Naive thymus-derived CD8-positive, alpha-beta T cell (primary cell): Measurements from ENCODE around the gene SLC23A2. TPM values are rescaled to one million over a fixed set of nuclear protein-coding genes. Genes with fewer than 3 reads are reported as not detected.

Source experiments
- ATAC-seq, 2 donors: fragments of 150-1000 bp; cut with Tn5 transposase in 1 of 2; sonication (Bioruptor Pico), chemical (Tn5 transposase) in 1 of 2; 1 replicate in 1 of 2; 2 replicates in 1 of 2; pipeline ENCODE4 v1.10.0; 2021; ENCODE audit warnings: mild to moderate bottlenecking in 2 of 2, moderate library complexity in 2 of 2
- POLR2A ChIA-PET: fragments of 350-600 bp; sonication (Branson Sonifier 250); formaldehyde crosslinking; loops from one replicate; lab custom pipeline; 2021; ENCODE audit warnings: antibody characterized with exemption; lab: Charles Lee
- DNase-seq, 10 donors: peaks; one replicate each; pipeline versions ENCODE4 v3.0.0 to v3.0.0-alpha.2; 2020 to 2022
- H3K27ac Mint-ChIP-seq, 10 donors: one replicate each; pipeline ENCODE4 v1.8.0; 2020 to 2022; ENCODE audit warnings: mild to moderate bottlenecking in 10 of 10, mixed read lengths in 10 of 10, moderate library complexity in 4 of 10, inconsistent platforms in 1 of 10
- H3K27me3 Mint-ChIP-seq, 5 donors: one replicate each; pipeline ENCODE4 v1.8.0; 2021 to 2022; ENCODE audit warnings: mixed read lengths in 5 of 5
- H3K36me3 Mint-ChIP-seq, 3 donors: one replicate each; pipeline ENCODE4 v1.8.0; 2020 to 2022; ENCODE audit warnings: mixed read lengths in 3 of 3, mild to moderate bottlenecking in 2 of 3, inconsistent platforms in 1 of 3
- H3K4me1 Mint-ChIP-seq, 4 donors: one replicate each; pipeline ENCODE4 v1.8.0; 2021 to 2022; ENCODE audit warnings: mixed read lengths in 4 of 4
- H3K4me3 Mint-ChIP-seq, 10 donors: one replicate each; pipeline ENCODE4 v1.8.0; 2020 to 2022; ENCODE audit warnings: mild to moderate bottlenecking in 10 of 10, mixed read lengths in 10 of 10, moderate library complexity in 6 of 10, inconsistent platforms in 1 of 10
- H3K9me3 Mint-ChIP-seq, 9 donors: one replicate each; pipeline ENCODE4 v1.8.0; 2020 to 2022; ENCODE audit warnings: mixed read lengths in 9 of 9, mild to moderate bottlenecking in 3 of 9, inconsistent platforms in 1 of 9, moderate library complexity in 1 of 9
- polyA plus RNA-seq, 3 donors: library from polyadenylated mRNA; unstranded; fragments of 300-500 nt; fragmentation: Illumina TruSeq; gene quantifications; one replicate each; pipeline ENCODE4 v1.2.3, GENCODE V29; 2021
- total RNA-seq, 8 experiments: library from RNA in 2 of 8; stranded (reverse) in 2 of 8; gene quantifications; one replicate each; pipeline ENCODE4 v1.2.3 and lab custom pipeline; 2021 to 2026

Gene SLC23A2
- total and polyA plus RNA-seq, 5 experiments from 2014 or later: 5.6 to 24.3 (median 8.1) TPM

DNA sequence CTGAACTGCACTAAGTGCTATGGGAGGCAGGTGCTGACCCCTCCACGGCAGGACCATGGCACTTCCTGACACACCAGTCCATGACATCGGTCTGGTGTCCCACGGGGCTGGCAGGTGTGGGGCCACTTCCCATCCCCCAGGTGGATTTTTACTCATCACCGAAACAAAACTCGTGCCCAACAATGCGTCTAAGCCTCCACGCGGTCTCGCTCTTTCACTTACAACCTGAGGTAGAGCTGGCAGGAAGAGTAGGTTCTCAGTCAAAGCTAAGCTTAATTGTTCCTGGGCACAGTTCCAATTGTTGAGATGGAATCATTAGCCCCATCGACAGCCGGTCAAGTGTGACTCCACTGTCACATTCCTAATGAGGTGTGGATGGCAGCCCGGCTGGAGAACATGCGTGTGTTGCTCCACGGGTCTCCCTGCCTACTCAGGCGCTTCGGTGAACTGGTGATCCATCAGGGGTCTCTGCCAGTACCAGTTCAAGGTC is 125.7 kb downstream of the SLC23A2 start:
- Mint-ChIP-seq H3K36me3 (peaks cover 0 to 75% (median 9%) of the 10 kb centered on the region in 3 donors), H3K27ac (peak overlapping the region in 1 of 10 donors; percentile 47), H3K4me3 (no peak overlapping the region), H3K27me3 (no peaks in the 10 kb centered on the region), H3K9me3 (no peaks in the 10 kb centered on the region), H3K4me1 (peaks cover 0 to 2% (median 1%) of the 10 kb centered on the region in 4 donors)
- DNase-seq: no peak
- no peak for ATAC-seq
- POLR2A ChIA-PET: no interaction called here

- POLR2A ChIA-PET: no interaction called here
- Mint-ChIP-seq H3K4me1 (peaks cover 0 to 3% (median under 1%) of the 10 kb centered on the region in 4 donors), H3K27ac (peak overlapping the region in 1 of 10 donors; percentile 31), H3K36me3 (peaks cover 0 to 75% (median 9%) of the 10 kb centered on the region in 3 donors), H3K27me3 (no peaks in the 10 kb centered on the region), H3K4me3 (no peak overlapping the region), H3K9me3 (no peaks in the 10 kb centered on the region)
- no peak for DNase-seq
- no peak for ATAC-seq
These were observed 127.9 kb downstream of the SLC23A2 start for GRCh38 chr20:4873396-4873795.

GRCh38 chr20:4871486-4871885 is 129.8 kb downstream of the SLC23A2 start:
- ATAC-seq (no peak), DNase-seq (no peak)
- POLR2A ChIA-PET: no interaction called here
- no peak overlapping the region for H3K4me3 Mint-ChIP-seq
- peak overlapping the region in 1 of 10 donors; percentile 51 for H3K27ac Mint-ChIP-seq
- no peaks in the 10 kb centered on the region for H3K9me3 Mint-ChIP-seq
- no peaks in the 10 kb centered on the region for H3K27me3 Mint-ChIP-seq
- H3K4me1 Mint-ChIP-seq: peaks cover 0 to 5% (median 2%) of the 10 kb centered on the region in 4 donors
- H3K36me3 Mint-ChIP-seq: peaks cover 0 to 83% (median 9%) of the 10 kb centered on the region in 3 donors

- DNase-seq (no peak), ATAC-seq (no peak)
- H3K9me3 Mint-ChIP-seq: no peaks in the 10 kb centered on the region
- H3K27ac Mint-ChIP-seq: peak overlapping the region in 1 of 10 donors; percentile 51
- H3K36me3 Mint-ChIP-seq: peaks cover 0 to 81% (median 12%) of the 10 kb centered on the region in 3 donors
- no peak overlapping the region for H3K4me3 Mint-ChIP-seq
- POLR2A ChIA-PET: no interaction called here
- H3K4me1 Mint-ChIP-seq: peaks cover 0 to 5% (median 2%) of the 10 kb centered on the region in 4 donors
- H3K27me3 Mint-ChIP-seq: no peaks in the 10 kb centered on the region
These were observed 130.4 kb downstream of the SLC23A2 start for GRCh38 chr20:4870906-4871305.

- Mint-ChIP-seq H3K4me3 (no peak overlapping the region), H3K27me3 (no peaks in the 10 kb centered on the region), H3K36me3 (peaks cover 0 to 81% (median 18%) of the 10 kb centered on the region in 3 donors), H3K9me3 (no peaks in the 10 kb centered on the region), H3K27ac (peak overlapping the region in 2 of 10 donors; percentile 51 to 63), H3K4me1 (peaks cover 0 to 5% (median 2%) of the 10 kb centered on the region in 4 donors)
- POLR2A ChIA-PET: interaction anchor here (0.6 kb wide), 1 partner anchor 108 kb away, joined by 3 read pairs; no protein-coding TSS in a partner anchor
- no peak for DNase-seq
- no peak for ATAC-seq
These were observed 131.8 kb downstream of the SLC23A2 start for GRCh38 chr20:4869290-4870193.

- H3K27me3 Mint-ChIP-seq: no peaks in the 10 kb centered on the region
- POLR2A ChIA-PET: interaction anchor here (0.6 kb wide), 1 partner anchor 190 kb away, joined by 3 read pairs; no protein-coding TSS in a partner anchor
- H3K9me3 Mint-ChIP-seq: no peaks in the 10 kb centered on the region
- no peak for DNase-seq
- H3K27ac Mint-ChIP-seq: peak overlapping the region in 5 of 10 donors; percentile 34 to 81 (median 74)
- peaks cover 0 to 79% (median 9%) of the 10 kb centered on the region in 3 donors for H3K36me3 Mint-ChIP-seq
- no peak overlapping the region for H3K4me3 Mint-ChIP-seq
- peaks cover 0 to 5% (median 2%) of the 10 kb centered on the region in 4 donors for H3K4me1 Mint-ChIP-seq
- no peak for ATAC-seq
These were observed 134.3 kb downstream of the SLC23A2 start for GRCh38 chr20:4867051-4867450.

GRCh38 chr20:4866429-4866828 is 134.9 kb downstream of the SLC23A2 start:
- peaks cover 0 to 79% (median 14%) of the 10 kb centered on the region in 3 donors for H3K36me3 Mint-ChIP-seq
- no peaks in the 10 kb centered on the region for H3K27me3 Mint-ChIP-seq
- no peaks in the 10 kb centered on the region for H3K9me3 Mint-ChIP-seq
- H3K27ac Mint-ChIP-seq: peak overlapping the region in 2 of 10 donors; percentile 16 to 79
- peaks cover 0 to 5% (median 2%) of the 10 kb centered on the region in 4 donors for H3K4me1 Mint-ChIP-seq
- POLR2A ChIA-PET: no interaction called here
- DNase-seq: no peak
- H3K4me3 Mint-ChIP-seq: no peak overlapping the region
- no peak for ATAC-seq

- H3K27ac Mint-ChIP-seq: peak overlapping the region in 2 of 10 donors; percentile 15 to 52
These were observed 137.0 kb downstream of the SLC23A2 start for GRCh38 chr20:4864311-4864752.

GRCh38 chr20:4862661-4863060 is 138.6 kb downstream of the SLC23A2 start:
- peaks cover 0 to 3% (median 0%) of the 10 kb centered on the region in 4 donors for H3K4me1 Mint-ChIP-seq
- H3K9me3 Mint-ChIP-seq: no peaks in the 10 kb centered on the region
- H3K36me3 Mint-ChIP-seq: peaks cover 5 to 89% (median 31%) of the 10 kb centered on the region in 3 donors
- no peak overlapping the region for H3K4me3 Mint-ChIP-seq
- POLR2A ChIA-PET: no interaction called here
- peak overlapping the region in 2 of 10 donors; percentile 38 to 57 for H3K27ac Mint-ChIP-seq
- no peaks in the 10 kb centered on the region for H3K27me3 Mint-ChIP-seq
- no peak for DNase-seq
- no peak for ATAC-seq

More at GRCh38 chr20:4864311-4864752, 137.0 kb downstream of the SLC23A2 start:
- Mint-ChIP-seq H3K4me3 (no peak overlapping the region), H3K36me3 (peaks cover 5 to 84% (median 19%) of the 10 kb centered on the region in 3 donors), H3K9me3 (no peaks in the 10 kb centered on the region), H3K27me3 (no peaks in the 10 kb centered on the region), H3K4me1 (peaks cover 0 to 3% (median under 1%) of the 10 kb centered on the region in 4 donors)
- DNase-seq (no peak), ATAC-seq (no peak)
- POLR2A ChIA-PET: interaction anchor here (0.5 kb wide), 1 partner anchor 78 kb away, joined by 5 read pairs; no protein-coding TSS in a partner anchor

DNA sequence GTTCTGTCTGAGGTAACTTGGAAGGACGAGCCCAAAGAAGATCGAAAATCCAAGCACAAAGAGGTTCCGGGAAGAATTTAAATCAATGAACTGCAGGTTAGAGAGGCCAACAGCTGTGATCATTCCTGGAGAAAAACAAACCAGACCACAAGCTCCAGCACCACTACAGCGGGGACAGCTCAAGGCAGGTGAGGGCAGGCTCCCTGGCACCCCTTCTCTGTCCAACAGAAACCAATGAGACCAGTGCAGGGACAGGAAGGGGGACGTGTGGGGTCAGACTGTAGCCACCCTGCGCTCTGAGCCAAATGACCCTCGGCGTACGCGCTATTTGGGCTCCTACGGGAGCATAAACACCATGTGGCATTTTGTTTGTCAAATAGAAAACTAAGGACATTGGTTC is 139.3 kb downstream of the SLC23A2 start:
- H3K27ac Mint-ChIP-seq: peak overlapping the region in 1 of 10 donors; percentile 53
- DNase-seq (no peak), ATAC-seq (no peak)
- POLR2A ChIA-PET: no interaction called here
- H3K4me3 Mint-ChIP-seq: no peak overlapping the region
- no peaks in the 10 kb centered on the region for H3K27me3 Mint-ChIP-seq
- no peaks in the 10 kb centered on the region for H3K9me3 Mint-ChIP-seq
- H3K36me3 Mint-ChIP-seq: peaks cover 5 to 87% (median 34%) of the 10 kb centered on the region in 3 donors
- H3K4me1 Mint-ChIP-seq: peaks cover 0 to 2% (median 0%) of the 10 kb centered on the region in 4 donors

GRCh38 chr20:4858000-4858399 is 143.3 kb downstream of the SLC23A2 start:
- peaks cover 0 to 2% (median 0%) of the 10 kb centered on the region in 4 donors for H3K4me1 Mint-ChIP-seq
- peak overlapping the region in 5 of 10 donors; percentile 13 to 71 (median 35) for H3K27ac Mint-ChIP-seq
- DNase-seq: no peak
- H3K4me3 Mint-ChIP-seq: no peak overlapping the region
- ATAC-seq: no peak
- no peaks in the 10 kb centered on the region for H3K9me3 Mint-ChIP-seq
- peaks cover 5 to 80% (median 28%) of the 10 kb centered on the region in 3 donors for H3K36me3 Mint-ChIP-seq
- H3K27me3 Mint-ChIP-seq: no peaks in the 10 kb centered on the region
- POLR2A ChIA-PET: interaction anchor here (0.5 to 0.6 kb wide), 2 partner anchors 9 to 77 kb away, joined by 3 read pairs; no protein-coding TSS in a partner anchor

DNA sequence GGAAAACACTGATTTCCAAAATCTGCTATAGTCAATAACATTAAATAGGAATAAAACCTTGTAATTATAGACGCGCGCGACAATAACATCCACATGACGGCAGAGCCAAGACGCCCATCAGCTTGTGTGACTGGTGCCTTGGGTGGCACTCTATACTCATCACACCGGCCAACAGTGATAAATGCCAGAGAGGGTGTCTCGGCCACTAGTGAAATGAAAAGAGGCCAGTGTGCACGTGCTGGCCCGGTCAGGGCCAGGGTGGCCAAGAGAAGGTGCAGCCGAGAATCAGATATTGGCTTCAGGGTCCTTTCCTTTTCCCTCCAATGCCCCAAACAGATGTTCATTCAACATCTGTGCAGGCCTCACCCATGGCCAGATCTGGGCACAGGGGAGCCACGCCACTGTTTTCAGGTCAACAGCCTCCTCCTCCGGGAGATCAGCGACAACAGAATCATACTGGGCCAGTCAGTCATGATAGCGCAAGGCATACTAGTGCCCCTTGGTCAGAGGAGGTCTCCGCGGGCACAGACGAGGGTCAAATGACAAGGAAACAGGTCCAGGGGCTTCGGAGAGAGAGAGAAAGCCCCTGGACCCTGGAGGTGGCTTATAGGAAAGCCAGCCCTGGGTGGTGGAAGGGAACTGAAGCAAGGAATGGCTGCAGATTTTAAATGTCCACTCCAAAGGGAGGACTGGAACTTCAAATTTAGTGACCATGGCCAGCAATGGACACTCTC is 145.1 kb downstream of the SLC23A2 start:
- Mint-ChIP-seq H3K27ac (peak overlapping the region in 5 of 10 donors; percentile 8 to 62 (median 48)), H3K36me3 (peaks cover 5 to 65% (median 23%) of the 10 kb centered on the region in 3 donors), H3K27me3 (no peaks in the 10 kb centered on the region), H3K4me3 (no peak overlapping the region), H3K4me1 (peaks cover 0 to 2% (median 0%) of the 10 kb centered on the region in 4 donors), H3K9me3 (no peaks in the 10 kb centered on the region)
- POLR2A ChIA-PET: interaction anchor here (0.7 kb wide), 1 partner anchor 42 kb away, joined by 6 read pairs; no protein-coding TSS in a partner anchor
- ATAC-seq (no peak), DNase-seq (no peak)
